GM12865 (cell line): ENCODE measurements around the gene SRGN.

Source experiments
- DNase-seq: peaks from one replicate; pipeline ENCODE4 v3.0.0; 2010; ENCODE audit warnings: low read depth
- H3K4me3 ChIP-seq: 2 replicates; pipeline ENCODE4 v1.5.1; 2011; ENCODE audit warnings: mild to moderate bottlenecking, low read depth, low read length, control low read depth
- TF ChIP-seq, protein P1 (sequence below): IDR thresholded peaks from 2 replicates; pipeline ENCODE4 v1.5.1; 2011; ENCODE audit warnings: low read length, control low read depth, low read depth, inconsistent platforms; ENCODE audit not compliant: insufficient read depth; ENCODE audit errors: missing control alignments

SRGN gene

GRCh38 chr10:69107176-69107490, 19.2 kb downstream of the SRGN start:
- no peak overlapping the region for H3K4me3 ChIP-seq
- TF ChIP-seq, protein P1, sequence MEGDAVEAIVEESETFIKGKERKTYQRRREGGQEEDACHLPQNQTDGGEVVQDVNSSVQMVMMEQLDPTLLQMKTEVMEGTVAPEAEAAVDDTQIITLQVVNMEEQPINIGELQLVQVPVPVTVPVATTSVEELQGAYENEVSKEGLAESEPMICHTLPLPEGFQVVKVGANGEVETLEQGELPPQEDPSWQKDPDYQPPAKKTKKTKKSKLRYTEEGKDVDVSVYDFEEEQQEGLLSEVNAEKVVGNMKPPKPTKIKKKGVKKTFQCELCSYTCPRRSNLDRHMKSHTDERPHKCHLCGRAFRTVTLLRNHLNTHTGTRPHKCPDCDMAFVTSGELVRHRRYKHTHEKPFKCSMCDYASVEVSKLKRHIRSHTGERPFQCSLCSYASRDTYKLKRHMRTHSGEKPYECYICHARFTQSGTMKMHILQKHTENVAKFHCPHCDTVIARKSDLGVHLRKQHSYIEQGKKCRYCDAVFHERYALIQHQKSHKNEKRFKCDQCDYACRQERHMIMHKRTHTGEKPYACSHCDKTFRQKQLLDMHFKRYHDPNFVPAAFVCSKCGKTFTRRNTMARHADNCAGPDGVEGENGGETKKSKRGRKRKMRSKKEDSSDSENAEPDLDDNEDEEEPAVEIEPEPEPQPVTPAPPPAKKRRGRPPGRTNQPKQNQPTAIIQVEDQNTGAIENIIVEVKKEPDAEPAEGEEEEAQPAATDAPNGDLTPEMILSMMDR: no peak

DNA sequence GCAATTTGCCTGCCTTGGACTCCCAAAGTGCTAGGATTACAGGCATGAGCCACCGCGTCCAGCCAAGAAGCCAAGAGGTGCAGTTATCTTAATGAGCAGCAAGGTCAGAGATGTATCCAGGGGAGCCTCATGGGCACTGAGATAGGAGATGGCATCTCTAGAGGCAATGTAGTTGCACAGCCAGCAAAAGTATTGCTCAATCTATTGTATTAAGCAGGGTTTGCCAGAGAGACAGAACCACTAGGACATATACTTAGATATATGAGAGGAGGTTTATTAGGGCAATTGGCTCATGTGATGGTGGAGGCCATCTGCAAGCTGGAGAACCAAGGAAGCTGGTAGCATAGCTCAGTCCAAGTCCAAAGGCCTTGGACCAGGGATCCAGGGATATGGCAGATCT, 19.8 kb downstream of the SRGN start:
- no peak overlapping the region for H3K4me3 ChIP-seq
- TF ChIP-seq, protein P1: no peak
- DNase-seq: no peak

More at GRCh38 chr10:69107176-69107490, 19.2 kb downstream of the SRGN start:
- no peak for DNase-seq

GRCh38 chr10:69119896-69120295, 32.0 kb downstream of the SRGN start:
- no peak for DNase-seq
- TF ChIP-seq, protein P1: no peak
- H3K4me3 ChIP-seq: no peak overlapping the region

GRCh38 chr10:69123306-69123746, 35.4 kb downstream of the SRGN start:
- DNase-seq: no peak

GRCh38 chr10:69123747-69124562, 36.1 kb downstream of the SRGN start, which contains the start of gene VPS26A:
TSS of gene VPS26A (plus strand) at chr10:69124178. CDS start at chr10:69124278, 100 bp downstream.
- peak within 1 kb of the TSS; percentile 84 for H3K4me3 ChIP-seq
- peak; percentile 99 for DNase-seq
- TF ChIP-seq, protein P1: peak; percentile 49

More at GRCh38 chr10:69123306-69123746, 35.4 kb downstream of the SRGN start:
- TF ChIP-seq, protein P1: no peak
- H3K4me3 ChIP-seq: peak overlapping the region; percentile 84

- TF ChIP-seq, protein P1: no peak
- DNase-seq: peak; percentile 71
- H3K4me3 ChIP-seq: peak overlapping the region; percentile 80
Observed at GRCh38 chr10:69124563-69125268, 36.8 kb downstream of the SRGN start.
